Liver (tissue), 3 donors: ENCODE data around the gene MROH2B.

Experiments used
- ATF3 ChIP-seq: IDR thresholded peaks from 2 replicates; pipeline ENCODE4 v1.6.1; 2016; ENCODE audit warnings: antibody characterized with exemption
- CTCF ChIP-seq: fragments of 150-350 bp; IDR thresholded peaks from 2 replicates; pipeline ENCODE4 v1.5.1; 2017; ENCODE audit warnings: improper control_type of control experiment, low read depth, low read length; ENCODE audit not compliant: missing input control
- FOXA1 ChIP-seq: IDR thresholded peaks from 2 replicates; pipeline ENCODE4 v1.6.1; 2016; ENCODE audit warnings: antibody characterized with exemption
- GABPA ChIP-seq, 2 donors: IDR thresholded peaks in 1 of 2; conservative IDR thresholded peaks in 1 of 2; 2 replicates each; pipeline ENCODE4 v1.6.1; 2016; ENCODE audit warnings: antibody characterized with exemption in 2 of 2, mild to moderate bottlenecking in 1 of 2, moderate library complexity in 1 of 2
- JUND ChIP-seq, 2 donors: IDR thresholded peaks; 2 replicates each; pipeline ENCODE4 v1.6.1; 2016; ENCODE audit warnings: antibody characterized with exemption in 2 of 2
- MAX ChIP-seq: IDR thresholded peaks from 2 replicates; pipeline ENCODE4 v1.6.1; 2016; ENCODE audit warnings: antibody characterized with exemption
- RAD21 ChIP-seq, 2 donors: IDR thresholded peaks; 2 replicates each; pipeline ENCODE4 v1.6.1; 2016; ENCODE audit warnings: antibody characterized with exemption in 2 of 2, mild to moderate bottlenecking in 2 of 2
- REST ChIP-seq: IDR thresholded peaks from 2 replicates; pipeline ENCODE4 v1.6.1; 2016; ENCODE audit warnings: antibody characterized with exemption, mild to moderate bottlenecking
- RXRA ChIP-seq, 2 donors: IDR thresholded peaks; 2 replicates each; pipeline ENCODE4 v1.6.1; 2017 to 2018; ENCODE audit warnings: antibody characterized with exemption in 2 of 2, mild to moderate bottlenecking in 1 of 2
- TAF1 ChIP-seq: conservative IDR thresholded peaks from 2 replicates; pipeline ENCODE4 v1.6.1; 2016; ENCODE audit warnings: antibody characterized with exemption, mild to moderate bottlenecking
- YY1 ChIP-seq: IDR thresholded peaks from 2 replicates; pipeline ENCODE4 v1.6.1; 2016; ENCODE audit warnings: antibody characterized with exemption, mild to moderate bottlenecking
- ZBTB33 ChIP-seq: IDR thresholded peaks from 2 replicates; pipeline ENCODE4 v1.6.1; 2016; ENCODE audit warnings: antibody characterized with exemption
- donor health status: healthy.
- donor health status: healthy.

GRCh38 chr5:41093803-41094202 is 22.7 kb upstream of the MROH2B start:
- no peak for TF ChIP-seq CTCF
- TF ChIP-seq REST, result no peak
- no peak for TF ChIP-seq YY1
- no peak for TF ChIP-seq GABPA (IDR thresholded peaks at IDR 0.05 in 1 of 2, conservative IDR thresholded peaks at IDR 0.05 in 1 of 2)
- no peak for TF ChIP-seq RAD21 (IDR thresholded peaks at IDR 0.05)
- TF ChIP-seq FOXA1, result no peak
- no peak for TF ChIP-seq RXRA (IDR thresholded peaks at IDR 0.05)
- no peak for TF ChIP-seq TAF1
- no peak for TF ChIP-seq JUND (IDR thresholded peaks at IDR 0.05)
- TF ChIP-seq ATF3, result no peak
- no peak for TF ChIP-seq ZBTB33
- TF ChIP-seq MAX, result no peak
